SK-N-SH (cell line): ENCODE results near the gene CHST1. TPM values are rescaled to one million over a fixed set of nuclear protein-coding genes. Genes with fewer than 3 reads are reported as not detected.

Experiments
- CTCF ChIA-PET: fragments of 300-600, 350-600 bp; formaldehyde crosslinking; extraction: SDS; loops from one replicate; lab custom pipeline; 2021; lab: Yijun Ruan, JAX
- POLR2A ChIA-PET: fragments of 350-600 bp; sonication (Branson Sonifier 250); formaldehyde crosslinking; extraction: SDS; loops from one replicate; lab custom pipeline; 2020; ENCODE audit warnings: antibody characterized with exemption, inconsistent platforms; lab: Yijun Ruan, JAX
- DNase-seq: peaks from one replicate; pipeline ENCODE4 v3.0.0; 2012
- H2AFZ ChIP-seq: fragments of 200-600 bp; sonication (generic); 2 replicates; pipeline ENCODE4 v1.8.1; 2016; ENCODE audit warnings: antibody characterized with exemption, mild to moderate bottlenecking, low read depth
- H3F3A ChIP-seq: fragments of 200-600 bp; sonication (generic); replicated peaks from 2 replicates; pipeline ENCODE3; 2016; ENCODE audit warnings: antibody characterized with exemption, mild to moderate bottlenecking; ENCODE audit not compliant: insufficient read depth
- H3K27ac ChIP-seq, 2 experiments: fragments of 200-500 bp in 1 of 2; fragments of 200-600 bp in 1 of 2; sonication (Bioruptor generic) in 1 of 2; sonication (generic), shearing (Covaris generic) in 1 of 2; 2 replicates each; pipeline versions ENCODE4 v1.5.1 to v1.6.1; 2014 to 2016; ENCODE audit warnings: low read depth in 2 of 2, inconsistent platforms in 1 of 2, low read length in 1 of 2, mild to moderate bottlenecking in 1 of 2, mixed read lengths in 1 of 2
- H3K27me3 ChIP-seq: fragments of 200-600 bp; sonication (generic), shearing (Covaris generic); 2 replicates; pipeline ENCODE4 v1.6.1; 2016; ENCODE audit warnings: mixed run types; ENCODE audit not compliant: insufficient read depth
- H3K36me3 ChIP-seq, 2 experiments: fragments of 200-500 bp in 1 of 2; fragments of 200-600 bp in 1 of 2; sonication (Bioruptor generic) in 1 of 2; sonication (generic) in 1 of 2; replicated peaks in 1 of 2; 2 replicates each; pipeline versions ENCODE3 to v1.5.1; 2014 to 2016; ENCODE audit warnings: low read length in 1 of 2, mild to moderate bottlenecking in 1 of 2; ENCODE audit not compliant: insufficient read depth in 2 of 2, control insufficient read depth in 1 of 2
- H3K4me1 ChIP-seq, 2 experiments: fragments of 200-500 bp in 1 of 2; fragments of 200-600 bp in 1 of 2; sonication (Bioruptor generic) in 1 of 2; sonication (generic), shearing (Covaris generic) in 1 of 2; 2 replicates each; pipeline versions ENCODE4 v1.5.1 to v1.6.1; 2014 to 2016; ENCODE audit warnings: low read depth in 1 of 2, low read length in 1 of 2, mixed run types in 1 of 2; ENCODE audit not compliant: insufficient read depth in 2 of 2, control insufficient read depth in 1 of 2
- H3K4me2 ChIP-seq: fragments of 200-600 bp; sonication (generic), shearing (Covaris generic); 2 replicates; pipeline ENCODE4 v1.6.1; 2017; ENCODE audit warnings: mixed run types
- H3K4me3 ChIP-seq, 2 experiments: fragments of 200-500 bp in 1 of 2; fragments of 200-600 bp in 1 of 2; sonication (Bioruptor generic) in 1 of 2; sonication (generic), shearing (Covaris generic) in 1 of 2; 2 replicates each; pipeline versions ENCODE4 v1.5.1 to v1.8.1; 2014 to 2016; ENCODE audit warnings: low read depth in 2 of 2, inconsistent platforms in 1 of 2, low read length in 1 of 2, mild to moderate bottlenecking in 1 of 2, mixed read lengths in 1 of 2, moderate library complexity in 1 of 2
- H3K79me2 ChIP-seq: fragments of 200-600 bp; sonication (generic); 2 replicates; pipeline ENCODE4 v1.8.1; 2017; ENCODE audit warnings: mild to moderate bottlenecking; ENCODE audit not compliant: insufficient read depth
- H3K9ac ChIP-seq: fragments of 200-600 bp; sonication (generic); 2 replicates; pipeline ENCODE4 v1.6.1; 2017; ENCODE audit warnings: mixed run types
- H3K9me2 ChIP-seq: fragments of 200-600 bp; sonication (generic); 2 replicates; pipeline ENCODE4 v1.6.1; 2017; ENCODE audit warnings: mixed run types
- H3K9me3 ChIP-seq: fragments of 200-600 bp; sonication (generic); 2 replicates; pipeline ENCODE4 v1.6.1; 2017; ENCODE audit warnings: mixed run types, mild to moderate bottlenecking, moderate library complexity
- H4K20me1 ChIP-seq: fragments of 200-600 bp; sonication (generic); 2 replicates; pipeline ENCODE4 v1.6.1; 2017; ENCODE audit warnings: mild to moderate bottlenecking, mixed run types; ENCODE audit not compliant: insufficient read depth
- ELF1 ChIP-seq: IDR thresholded peaks from 2 replicates; pipeline ENCODE4 v1.4.0; 2012
- EZH2phosphoT487 ChIP-seq: fragments of 200-600 bp; sonication (generic); IDR thresholded peaks from 2 replicates; pipeline ENCODE4 v1.6.1; 2017; ENCODE audit warnings: low read depth, mixed run types, mild to moderate bottlenecking, antibody characterized with exemption, moderate library complexity, borderline replicate concordance
- FOXJ3 ChIP-seq: sonication (generic); formaldehyde crosslinking; IDR thresholded peaks from 2 replicates; pipeline ENCODE4 v1.5.1; 2020; ENCODE audit warnings: mild to moderate bottlenecking, missing genetic modification reagents
- FOXM1 ChIP-seq: IDR thresholded peaks from 2 replicates; pipeline ENCODE4 v1.4.0; 2012; ENCODE audit warnings: low read depth, mild to moderate bottlenecking
- GABPA ChIP-seq: IDR thresholded peaks from 2 replicates; pipeline ENCODE4 v1.4.0; 2012; ENCODE audit warnings: low read depth, mild to moderate bottlenecking
- GATA2 ChIP-seq: sonication (generic); formaldehyde crosslinking; IDR thresholded peaks from 2 replicates; pipeline ENCODE4 v1.5.0; 2020; ENCODE audit warnings: mild to moderate bottlenecking, missing genetic modification reagents
- JUND ChIP-seq: IDR thresholded peaks from 2 replicates; pipeline ENCODE4 v1.4.0; 2012
- MEF2A ChIP-seq: IDR thresholded peaks from 2 replicates; pipeline ENCODE4 v1.4.0; 2012; ENCODE audit warnings: low read depth, borderline replicate concordance
- MXI1 ChIP-seq: IDR thresholded peaks from 2 replicates; pipeline ENCODE4 v1.6.1; 2012; ENCODE audit warnings: mild to moderate bottlenecking, low read depth, low read length, improper control_type of control experiment
- NRF1 ChIP-seq: IDR thresholded peaks from 2 replicates; pipeline ENCODE4 v1.6.1; 2012; ENCODE audit warnings: low read depth, mild to moderate bottlenecking, low read length
- POLR2AphosphoS5 ChIP-seq: IDR thresholded peaks from 2 replicates; pipeline ENCODE4 v1.6.1; 2012; ENCODE audit warnings: low read depth, low read length
- RAD21 ChIP-seq: IDR thresholded peaks from 2 replicates; pipeline ENCODE4 v1.6.1; 2012; ENCODE audit warnings: mild to moderate bottlenecking, low read length
- RXRA ChIP-seq: IDR thresholded peaks from 2 replicates; pipeline ENCODE4 v1.4.0; 2012; ENCODE audit warnings: low read depth, mild to moderate bottlenecking, borderline replicate concordance
- TAF1 ChIP-seq: IDR thresholded peaks from 2 replicates; pipeline ENCODE4 v1.6.1; 2012; ENCODE audit warnings: low read depth, mild to moderate bottlenecking, low read length, moderate library complexity, borderline replicate concordance
- TEAD4 ChIP-seq: IDR thresholded peaks from 2 replicates; pipeline ENCODE4 v1.4.0; 2012; ENCODE audit warnings: mild to moderate bottlenecking, borderline replicate concordance; ENCODE audit not compliant: insufficient read depth
- WGBS: methylation state at CpG from one replicate; pipeline ENCODE4 v1.1.6; 2017; ENCODE audit warnings: low lambda C conversion rate; 5-methylcytosine and 5-hydroxymethylcytosine counted together
- polyA plus RNA-seq, 3 experiments: library from polyadenylated mRNA; depleted of rRNA; stranded (reverse); fragments of >200 nt; gene quantifications; 2 replicates each; pipeline ENCODE4 v1.2.3, GENCODE V29; 2012
- TF ChIP-seq, protein P1 (sequence below): fragments of 200-600 bp; sonication (generic); IDR thresholded peaks from 2 replicates; pipeline ENCODE4 v1.6.1; 2017; ENCODE audit warnings: antibody characterized with exemption, mild to moderate bottlenecking, moderate library complexity
- TF ChIP-seq, protein P2 (sequence below): IDR thresholded peaks from 2 replicates; pipeline ENCODE4 v1.4.0; 2012; ENCODE audit warnings: low read depth, borderline replicate concordance
- TF ChIP-seq, protein P3 (sequence below): fragments of 150-350 bp; IDR thresholded peaks from 2 replicates; pipeline ENCODE4 v1.6.1; 2016; ENCODE audit warnings: mild to moderate bottlenecking, low read depth, low read length
- TF ChIP-seq, protein P4 (sequence below): IDR thresholded peaks from 2 replicates; pipeline ENCODE4 v1.4.0; 2012; ENCODE audit warnings: low read depth
- TF ChIP-seq, protein P5 (sequence below): fragments of 150-350 bp; IDR thresholded peaks from 2 replicates; pipeline ENCODE4 v1.6.1; 2017; ENCODE audit warnings: antibody characterized with exemption, low read length, low read depth, borderline replicate concordance

CHST1 gene
- polyA plus RNA-seq, 1 of the 3 experiments (the other 2 are of a cell fraction): 4.9 TPM

DNA sequence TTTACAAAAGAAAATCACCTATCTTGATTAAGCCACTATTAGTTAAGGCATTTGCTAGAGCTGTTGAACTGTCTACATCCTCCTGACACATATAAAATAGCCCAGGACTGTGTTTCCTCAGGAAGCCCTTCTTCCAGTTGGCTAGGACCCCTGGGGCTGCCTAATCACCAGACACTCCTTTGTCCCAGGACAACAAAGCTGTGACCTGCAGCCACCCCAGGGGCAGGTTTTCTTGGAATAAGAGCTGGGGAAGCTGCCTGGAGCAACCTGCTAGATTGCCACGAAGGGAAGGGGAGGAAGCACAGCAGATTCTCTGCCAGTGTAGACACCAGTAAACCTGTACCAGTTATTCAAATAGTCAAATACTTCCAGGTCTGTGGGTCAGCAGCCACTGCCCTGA, 17.6 kb downstream of the CHST1 start (continued):
- TF ChIP-seq, protein P1, sequence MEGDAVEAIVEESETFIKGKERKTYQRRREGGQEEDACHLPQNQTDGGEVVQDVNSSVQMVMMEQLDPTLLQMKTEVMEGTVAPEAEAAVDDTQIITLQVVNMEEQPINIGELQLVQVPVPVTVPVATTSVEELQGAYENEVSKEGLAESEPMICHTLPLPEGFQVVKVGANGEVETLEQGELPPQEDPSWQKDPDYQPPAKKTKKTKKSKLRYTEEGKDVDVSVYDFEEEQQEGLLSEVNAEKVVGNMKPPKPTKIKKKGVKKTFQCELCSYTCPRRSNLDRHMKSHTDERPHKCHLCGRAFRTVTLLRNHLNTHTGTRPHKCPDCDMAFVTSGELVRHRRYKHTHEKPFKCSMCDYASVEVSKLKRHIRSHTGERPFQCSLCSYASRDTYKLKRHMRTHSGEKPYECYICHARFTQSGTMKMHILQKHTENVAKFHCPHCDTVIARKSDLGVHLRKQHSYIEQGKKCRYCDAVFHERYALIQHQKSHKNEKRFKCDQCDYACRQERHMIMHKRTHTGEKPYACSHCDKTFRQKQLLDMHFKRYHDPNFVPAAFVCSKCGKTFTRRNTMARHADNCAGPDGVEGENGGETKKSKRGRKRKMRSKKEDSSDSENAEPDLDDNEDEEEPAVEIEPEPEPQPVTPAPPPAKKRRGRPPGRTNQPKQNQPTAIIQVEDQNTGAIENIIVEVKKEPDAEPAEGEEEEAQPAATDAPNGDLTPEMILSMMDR: no peak
- TF ChIP-seq, protein P2, sequence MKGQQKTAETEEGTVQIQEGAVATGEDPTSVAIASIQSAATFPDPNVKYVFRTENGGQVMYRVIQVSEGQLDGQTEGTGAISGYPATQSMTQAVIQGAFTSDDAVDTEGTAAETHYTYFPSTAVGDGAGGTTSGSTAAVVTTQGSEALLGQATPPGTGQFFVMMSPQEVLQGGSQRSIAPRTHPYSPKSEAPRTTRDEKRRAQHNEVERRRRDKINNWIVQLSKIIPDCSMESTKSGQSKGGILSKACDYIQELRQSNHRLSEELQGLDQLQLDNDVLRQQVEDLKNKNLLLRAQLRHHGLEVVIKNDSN: no peak
- TF ChIP-seq RXRA (no peak), MEF2A (no peak), ELF1 (no peak), GATA2 (CRISPR knock-in tag) (no peak), EZH2phosphoT487 (no peak)
- TF ChIP-seq, protein P3, sequence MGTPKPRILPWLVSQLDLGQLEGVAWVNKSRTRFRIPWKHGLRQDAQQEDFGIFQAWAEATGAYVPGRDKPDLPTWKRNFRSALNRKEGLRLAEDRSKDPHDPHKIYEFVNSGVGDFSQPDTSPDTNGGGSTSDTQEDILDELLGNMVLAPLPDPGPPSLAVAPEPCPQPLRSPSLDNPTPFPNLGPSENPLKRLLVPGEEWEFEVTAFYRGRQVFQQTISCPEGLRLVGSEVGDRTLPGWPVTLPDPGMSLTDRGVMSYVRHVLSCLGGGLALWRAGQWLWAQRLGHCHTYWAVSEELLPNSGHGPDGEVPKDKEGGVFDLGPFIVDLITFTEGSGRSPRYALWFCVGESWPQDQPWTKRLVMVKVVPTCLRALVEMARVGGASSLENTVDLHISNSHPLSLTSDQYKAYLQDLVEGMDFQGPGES: no peak
- TF ChIP-seq, all 33 proteins: peak for 0

DNA sequence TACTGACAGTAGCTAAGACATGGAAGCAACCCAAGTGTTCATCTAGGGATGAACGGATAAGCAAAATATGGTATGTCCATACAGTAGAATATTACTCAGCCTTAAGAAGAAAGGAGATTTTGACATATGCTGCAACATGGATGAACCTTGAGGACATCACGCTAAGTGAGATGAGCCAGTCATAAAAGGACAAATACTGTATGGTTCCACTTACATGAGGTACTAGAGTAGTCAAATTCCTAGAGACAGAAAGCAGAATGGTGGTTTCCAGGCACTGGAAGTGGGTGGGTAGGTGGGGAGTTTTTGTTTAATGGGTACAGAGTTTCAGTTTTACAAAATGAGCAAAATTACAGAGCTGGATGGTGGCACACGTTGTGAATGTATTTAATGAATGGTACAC, 18.1 kb downstream of the CHST1 start:
- no peaks in the 10 kb centered on the region for H3K9me3 ChIP-seq
- CTCF ChIA-PET: interaction anchor here (1.0 to 3.6 kb wide), 4 partner anchors 9 to 277 kb away, joined by 3 to 19 read pairs (median 9); no protein-coding TSS in a partner anchor
- TF ChIP-seq TEAD4: no peak
- TF ChIP-seq EZH2phosphoT487: no peak
- no peak for TF ChIP-seq TAF1
- no peak for TF ChIP-seq RAD21
- TF ChIP-seq GABPA: no peak
- TF ChIP-seq FOXM1: no peak
- TF ChIP-seq MXI1: no peak
- no peak for TF ChIP-seq JUND
- no peak for TF ChIP-seq POLR2AphosphoS5
- no peak for TF ChIP-seq FOXJ3 (CRISPR knock-in tag)
- TF ChIP-seq NRF1: no peak
- TF ChIP-seq, protein P4, sequence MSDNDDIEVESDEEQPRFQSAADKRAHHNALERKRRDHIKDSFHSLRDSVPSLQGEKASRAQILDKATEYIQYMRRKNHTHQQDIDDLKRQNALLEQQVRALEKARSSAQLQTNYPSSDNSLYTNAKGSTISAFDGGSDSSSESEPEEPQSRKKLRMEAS: no peak
- TF ChIP-seq, protein P5, sequence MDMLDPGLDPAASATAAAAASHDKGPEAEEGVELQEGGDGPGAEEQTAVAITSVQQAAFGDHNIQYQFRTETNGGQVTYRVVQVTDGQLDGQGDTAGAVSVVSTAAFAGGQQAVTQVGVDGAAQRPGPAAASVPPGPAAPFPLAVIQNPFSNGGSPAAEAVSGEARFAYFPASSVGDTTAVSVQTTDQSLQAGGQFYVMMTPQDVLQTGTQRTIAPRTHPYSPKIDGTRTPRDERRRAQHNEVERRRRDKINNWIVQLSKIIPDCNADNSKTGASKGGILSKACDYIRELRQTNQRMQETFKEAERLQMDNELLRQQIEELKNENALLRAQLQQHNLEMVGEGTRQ: no peak
- no peak for TF ChIP-seq GATA2 (CRISPR knock-in tag)
- no peaks in the 10 kb centered on the region for H4K20me1 ChIP-seq
- no peaks in the 10 kb centered on the region for H3K9me2 ChIP-seq
- H2AFZ ChIP-seq: no peak overlapping the region
- no peaks in the 10 kb centered on the region for H3K79me2 ChIP-seq
- H3K36me3 ChIP-seq: no peaks in the 10 kb centered on the region
- no peak overlapping the region for H3K4me2 ChIP-seq
- 81% methylated on average over 3 of the region's 3 CpGs for WGBS
- no peak overlapping the region for H3K9ac ChIP-seq
- H3F3A ChIP-seq: no peaks in the 10 kb centered on the region
- H3K4me1 ChIP-seq: no peaks in the 10 kb centered on the region
- no peak overlapping the region for H3K4me3 ChIP-seq
- no peaks in the 10 kb centered on the region; the same call in 1 of the 2 replicates for H3K27me3 ChIP-seq
- DNase-seq: no peak
- POLR2A ChIA-PET: no interaction called here
- H3K27ac ChIP-seq: no peak overlapping the region
